NCI-H1930 (cell line): ENCODE results near the gene HLCS.

Experiments
- DNase-seq, 2 experiments: peaks; one replicate each; lab custom pipeline; 2025; lab: John Stamatoyannopoulos, UW

HLCS gene

DNA sequence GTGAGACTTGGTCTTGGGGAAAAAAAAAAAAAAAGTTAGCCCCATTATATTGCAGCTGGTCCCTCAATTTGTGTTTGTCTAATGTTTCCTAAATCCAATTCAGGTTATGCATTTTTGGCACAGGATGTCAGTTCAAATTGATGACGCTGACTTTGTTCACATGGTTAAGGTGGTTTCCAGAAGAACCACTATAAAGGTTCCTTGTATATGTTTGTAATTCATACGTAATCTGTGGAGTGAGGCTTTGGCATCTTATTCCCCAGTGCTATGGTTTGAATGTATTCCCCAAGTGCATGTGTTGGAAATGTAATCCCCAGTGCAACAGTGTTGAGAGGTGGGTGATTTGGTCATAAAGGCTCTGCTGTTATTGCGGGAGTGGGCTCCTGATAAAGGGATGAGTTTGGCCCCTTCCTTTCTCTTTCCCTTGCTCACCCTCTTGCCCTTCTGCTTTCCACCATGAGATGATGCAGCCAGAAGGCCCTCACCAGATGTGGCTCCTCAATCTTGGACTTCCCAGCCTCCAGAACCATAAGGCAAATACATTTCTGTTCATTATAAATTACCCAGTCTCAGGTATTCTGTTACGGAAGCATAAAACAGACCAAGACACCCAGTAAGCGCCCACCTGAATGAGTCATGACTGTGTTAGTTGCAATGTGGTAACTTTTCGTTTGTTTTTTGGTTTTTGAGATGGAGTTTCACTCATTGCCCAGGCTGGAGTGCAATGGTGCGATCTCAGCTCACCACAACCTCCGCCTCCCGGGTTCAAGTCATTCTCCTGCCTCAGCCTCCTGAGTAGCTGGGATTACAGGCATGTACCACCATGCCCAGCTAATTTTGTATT is 19.5 kb upstream of the HLCS start:
- DNase-seq: no peak

DNA sequence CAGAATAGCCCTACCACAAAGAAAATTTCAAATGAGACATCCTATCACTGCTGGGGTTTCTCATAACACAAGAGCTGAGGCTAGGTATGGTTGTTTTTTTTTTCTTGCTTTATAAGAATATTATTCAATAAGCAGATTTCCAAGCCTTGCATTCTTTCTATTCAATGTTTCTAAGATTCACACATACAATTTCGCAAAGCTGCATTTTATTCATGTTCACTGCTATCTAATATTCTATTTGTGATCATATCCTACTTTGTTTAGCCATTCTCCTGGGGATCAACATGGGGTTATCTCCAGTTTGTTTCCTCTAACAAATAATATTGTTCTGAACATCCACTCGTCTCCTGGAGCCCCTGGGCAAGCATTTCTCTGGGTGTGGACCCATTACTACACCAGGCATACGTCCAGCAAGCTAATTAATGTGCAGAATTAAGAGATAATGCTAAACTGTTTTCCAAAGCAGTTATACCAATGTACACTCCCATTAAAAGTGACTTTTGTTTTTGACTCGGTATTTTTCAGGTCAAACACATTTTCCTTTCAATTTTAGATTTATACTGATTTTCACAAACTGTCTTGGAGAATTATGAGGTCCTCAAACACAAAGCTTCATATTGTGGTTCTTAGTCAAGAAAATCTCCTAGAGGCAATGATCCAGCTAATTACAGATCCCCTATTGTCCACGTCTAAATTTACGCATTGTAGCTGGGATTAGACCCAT is 15.7 kb upstream of the HLCS start:
- DNase-seq: no peak

DNA sequence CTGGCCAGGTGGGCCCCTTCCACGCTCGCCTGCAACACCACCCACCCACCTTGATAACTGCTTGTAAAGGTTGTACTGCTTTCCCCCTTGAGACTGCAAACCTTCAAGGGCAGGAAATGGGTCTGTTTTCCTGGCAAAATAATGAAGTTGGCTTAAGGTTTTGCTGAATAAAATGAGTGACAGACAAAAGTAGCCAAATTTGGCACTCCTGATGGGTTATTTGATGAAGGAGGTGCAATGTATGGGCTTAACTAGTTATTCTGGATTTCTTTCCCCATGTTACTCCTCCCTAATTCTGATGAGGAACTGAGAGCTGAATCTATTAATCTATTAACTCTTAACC is 14.6 kb upstream of the HLCS start:
- no peak for DNase-seq

DNA sequence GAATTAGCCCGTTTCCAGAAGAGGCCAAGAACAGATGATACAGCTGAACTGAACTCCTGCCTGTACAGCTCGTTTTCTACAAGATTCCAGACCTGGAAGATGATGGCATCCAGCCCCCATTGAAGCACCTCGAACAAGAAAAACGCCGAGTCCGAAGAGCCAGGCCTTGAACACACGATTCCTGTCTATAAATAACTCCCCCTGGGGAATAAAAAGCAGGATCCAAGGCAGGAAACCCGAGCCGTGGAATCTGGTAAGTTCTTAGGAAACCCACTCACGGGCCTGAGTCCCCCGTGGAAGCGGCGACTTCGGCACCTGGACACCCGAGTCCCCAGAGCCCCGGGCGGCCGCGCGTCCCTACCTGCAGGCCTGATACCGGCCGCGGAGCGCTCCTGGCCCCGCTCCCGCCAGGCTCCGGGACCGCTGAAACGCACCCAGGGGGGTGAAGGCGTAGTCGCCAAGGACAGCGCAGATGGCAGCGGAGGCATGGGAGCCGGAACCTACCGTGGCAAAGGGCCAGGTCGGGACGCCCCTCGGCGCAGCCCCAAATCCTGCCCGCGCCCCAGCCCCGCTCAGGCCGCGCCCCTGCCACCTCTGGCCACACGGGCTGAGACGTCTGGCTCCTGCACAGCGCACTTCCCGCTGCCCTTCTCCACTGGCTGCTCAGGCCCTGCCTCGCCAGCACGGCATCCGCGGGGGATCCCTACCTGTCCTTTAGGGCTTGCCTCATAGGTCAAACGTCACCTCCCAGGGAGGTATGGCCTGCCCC is 14.0 kb upstream of the HLCS start:
- no peak for DNase-seq

DNA sequence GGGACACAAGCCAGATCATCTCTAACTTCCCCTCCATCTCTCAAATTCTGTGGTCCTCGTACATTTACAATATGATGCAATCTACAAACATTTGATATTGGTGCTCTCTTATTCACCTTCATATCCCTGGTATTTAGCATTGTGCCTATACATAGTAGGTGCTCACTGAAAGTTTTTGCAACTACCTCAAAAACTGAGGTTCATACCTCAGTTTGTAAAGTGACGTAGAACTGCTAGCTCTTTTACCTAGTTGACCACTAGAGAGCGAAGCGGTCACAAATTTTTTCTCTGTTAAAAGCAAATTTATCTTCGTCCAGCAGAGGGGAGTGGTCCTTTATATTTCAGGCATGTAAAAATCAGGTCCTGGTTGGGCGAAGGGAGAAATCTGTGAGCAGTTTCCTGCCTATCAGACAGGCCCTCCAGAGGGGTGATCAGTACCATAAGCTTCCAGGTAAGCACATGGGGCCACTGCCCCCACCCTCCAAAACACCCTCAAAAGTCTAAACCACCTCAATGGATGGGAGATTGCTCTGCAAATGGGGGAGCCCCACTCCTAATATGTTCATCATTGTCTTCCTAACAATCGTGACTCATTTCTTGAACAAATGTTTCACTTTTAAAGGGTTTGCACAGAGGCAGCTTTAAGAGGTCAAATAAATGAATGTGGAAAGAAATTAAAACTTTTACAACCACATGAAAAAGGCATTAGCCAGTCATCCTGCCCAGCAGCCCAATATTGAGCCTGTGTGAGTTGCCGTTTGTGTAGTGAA is 10.6 kb upstream of the HLCS start:
- DNase-seq: peak; percentile 33 to 57

DNA sequence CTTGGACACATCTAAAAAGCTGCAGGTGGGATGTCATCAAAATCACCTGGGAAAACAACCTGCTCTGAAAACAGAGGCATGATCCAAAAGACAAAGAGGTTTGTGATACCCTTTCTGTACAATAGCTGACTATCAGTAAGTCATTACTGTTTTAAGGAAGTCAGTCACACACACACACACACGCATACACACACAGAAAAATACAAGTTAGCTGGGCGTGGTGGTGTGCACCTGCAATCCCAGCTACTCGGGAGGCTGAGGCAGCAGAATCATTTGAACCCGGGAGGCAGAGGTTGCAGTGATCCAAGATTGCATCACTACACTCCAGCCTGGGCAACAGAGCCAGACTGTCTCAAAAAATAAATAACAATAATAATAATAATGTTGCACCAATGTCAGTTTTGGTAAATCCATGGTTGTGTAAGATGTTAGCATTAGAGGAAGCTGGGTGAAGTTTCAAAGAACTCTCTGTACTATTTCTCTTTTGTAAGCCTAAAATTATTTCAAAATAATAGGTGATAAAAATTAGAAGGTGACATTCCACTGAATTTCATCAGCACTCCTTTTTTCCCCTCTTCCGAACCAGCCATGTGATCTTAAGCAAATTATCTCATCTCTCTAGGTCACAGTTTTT is 9.9 kb upstream of the HLCS start:
- DNase-seq: no peak

DNA sequence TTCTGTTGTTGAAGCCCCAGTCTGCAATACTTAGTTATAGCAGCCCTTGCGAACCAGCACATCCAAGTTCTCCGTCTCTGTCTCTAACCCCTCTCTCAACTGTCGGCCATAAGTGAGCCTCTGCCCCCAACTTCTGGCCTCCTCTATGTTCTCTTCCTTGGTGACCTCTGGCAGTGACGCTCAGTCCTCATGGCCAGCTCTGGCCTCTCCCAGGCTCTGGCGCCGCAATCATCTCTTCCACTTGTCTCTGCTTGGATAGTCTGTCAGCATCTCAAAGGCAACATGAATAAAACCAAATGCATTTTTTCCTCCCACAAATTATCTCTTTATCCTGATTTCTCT is 8.4 kb upstream of the HLCS start:
- DNase-seq: no peak

DNA sequence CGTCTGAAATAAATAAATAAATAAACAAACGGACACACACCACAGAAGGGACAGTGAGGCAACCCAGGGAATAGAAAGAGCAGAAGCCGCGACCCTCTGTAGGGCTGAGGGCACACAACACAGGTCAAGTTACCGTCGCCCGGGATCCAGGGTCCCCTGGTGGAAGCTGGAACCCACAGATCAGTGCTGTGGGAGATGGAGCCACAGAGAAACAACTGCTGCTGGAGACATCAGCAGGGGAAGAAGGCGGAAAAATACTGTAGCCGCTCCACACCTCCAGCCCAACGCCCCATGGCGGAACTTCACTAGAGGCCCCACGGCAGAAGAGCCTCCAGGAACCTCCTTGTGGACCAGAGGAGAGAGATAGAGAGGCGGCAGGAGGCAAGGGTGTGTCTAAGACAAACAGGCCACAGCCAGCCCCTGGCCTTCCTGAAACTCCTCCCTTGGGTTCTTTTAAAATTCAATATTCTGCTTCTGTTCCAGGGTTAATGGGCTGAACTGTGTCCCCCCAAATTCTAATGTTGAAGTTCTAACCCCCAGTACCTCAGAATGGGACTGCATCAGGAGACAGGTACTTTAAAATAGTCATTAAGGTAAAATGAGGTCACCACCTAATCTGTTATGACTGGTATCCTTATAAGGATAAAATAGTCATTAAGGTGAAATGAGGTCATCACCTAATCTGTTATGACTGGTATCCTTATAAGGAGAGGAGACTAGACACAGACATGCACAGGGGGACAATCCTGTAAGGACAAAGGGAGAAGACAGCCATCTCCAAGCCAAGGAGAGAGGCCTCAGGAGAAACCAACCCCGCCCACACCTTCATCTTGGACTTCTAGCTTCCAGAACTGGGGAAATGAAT is 7.7 kb upstream of the HLCS start:
- DNase-seq: no peak

DNA sequence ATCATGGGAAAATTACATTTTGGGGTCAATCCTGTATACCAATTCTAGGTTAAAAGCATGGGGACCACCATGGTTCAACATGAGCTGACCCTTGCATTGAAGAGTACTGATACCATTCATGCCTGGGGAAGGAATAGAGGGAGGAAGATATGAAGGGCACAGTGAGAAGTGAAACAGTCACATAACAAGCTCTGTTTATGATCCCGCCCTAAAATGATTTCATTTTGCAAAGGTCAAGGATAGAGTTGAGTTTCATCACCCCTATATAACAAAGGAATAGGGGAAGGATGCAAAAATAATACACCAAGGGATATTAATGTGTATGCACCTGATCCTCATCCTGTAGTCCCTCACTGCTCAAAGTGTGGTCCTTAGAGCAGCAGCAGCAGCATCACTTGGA is 2.5 kb upstream of the HLCS start:
- DNase-seq: no peak

DNA sequence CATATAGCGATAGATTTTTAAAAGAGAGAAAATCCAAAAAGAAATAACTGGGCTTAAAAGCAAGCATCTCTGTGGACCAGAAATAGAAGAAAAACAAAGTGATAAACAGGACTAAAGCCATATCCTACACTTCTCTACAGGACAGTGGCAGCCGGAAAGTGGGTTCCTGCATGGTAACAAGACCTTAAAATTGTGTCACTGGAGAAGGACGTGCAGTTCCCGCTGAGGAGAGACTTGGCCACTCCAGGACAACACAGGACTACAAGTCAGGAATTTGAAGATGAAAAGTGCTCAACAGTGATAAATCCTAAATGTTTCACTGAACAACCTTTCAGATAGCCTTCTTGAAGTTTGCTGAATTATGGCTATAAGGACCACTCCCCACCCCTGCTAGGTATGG is 1.9 kb upstream of the HLCS start:
- DNase-seq: no peak

DNA sequence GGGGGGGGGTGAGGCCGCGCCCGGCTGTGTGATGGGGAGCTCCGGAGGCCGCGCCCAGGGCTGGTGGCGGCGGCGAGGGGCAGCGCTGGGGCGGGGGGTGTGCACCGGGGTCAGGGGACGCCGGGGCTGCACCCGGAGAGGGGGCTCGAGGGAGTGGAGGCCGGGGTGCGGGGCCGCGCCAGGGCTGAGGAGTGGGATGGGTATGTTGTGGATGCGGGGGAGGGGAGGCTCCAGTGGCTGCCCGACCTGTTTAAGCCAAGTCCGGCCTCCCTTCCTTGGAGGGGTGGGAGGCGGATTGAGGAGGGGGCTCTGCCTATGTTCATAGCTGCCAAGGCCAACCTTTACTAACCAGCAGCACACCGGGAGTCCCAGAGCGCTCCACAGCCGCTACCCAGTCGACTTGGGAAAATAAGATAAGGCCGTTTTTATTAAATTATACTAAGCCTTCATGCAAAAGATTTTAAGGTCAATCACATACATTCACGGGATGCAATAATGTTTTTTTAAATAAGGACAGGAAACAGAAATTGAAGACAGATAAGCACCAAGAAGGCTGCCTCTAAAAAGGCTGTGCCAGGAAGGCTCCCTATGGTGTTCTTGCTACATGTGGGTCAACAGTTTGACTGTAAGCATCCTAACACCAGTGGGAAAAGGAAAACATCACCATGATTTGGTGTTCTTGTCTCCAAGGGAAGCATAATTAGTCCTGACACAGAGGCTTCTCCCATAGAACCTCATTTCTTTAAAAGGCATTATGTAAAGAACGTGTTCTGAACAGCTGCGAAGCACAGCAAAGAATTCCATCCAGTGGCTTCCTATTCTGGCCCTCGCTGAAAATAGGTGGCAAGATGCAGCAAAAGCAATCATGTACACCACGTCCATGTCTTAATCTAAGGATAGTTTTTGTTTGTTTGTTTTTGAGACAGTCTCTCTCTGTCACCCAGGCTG is 626 bp upstream of the HLCS start:
- DNase-seq: no peak

DNA sequence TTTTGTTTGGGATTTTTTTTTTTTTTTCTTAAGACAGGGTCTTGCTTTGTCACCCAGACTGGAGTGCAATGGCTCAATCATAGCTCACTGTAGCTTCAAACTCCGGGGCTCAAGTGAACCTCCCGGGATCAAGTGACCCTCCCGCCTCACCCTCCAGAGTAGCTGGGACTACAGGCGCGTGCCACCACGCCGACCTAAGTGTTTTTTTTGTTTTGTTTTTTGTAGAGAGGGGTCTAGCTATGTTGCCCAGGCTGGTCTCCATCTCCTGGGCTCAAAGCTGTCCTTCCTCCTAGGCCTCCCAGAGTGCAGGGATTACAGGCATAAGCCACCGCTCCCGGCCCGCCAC is 776 bp downstream of the HLCS start:
- no peak for DNase-seq

DNA sequence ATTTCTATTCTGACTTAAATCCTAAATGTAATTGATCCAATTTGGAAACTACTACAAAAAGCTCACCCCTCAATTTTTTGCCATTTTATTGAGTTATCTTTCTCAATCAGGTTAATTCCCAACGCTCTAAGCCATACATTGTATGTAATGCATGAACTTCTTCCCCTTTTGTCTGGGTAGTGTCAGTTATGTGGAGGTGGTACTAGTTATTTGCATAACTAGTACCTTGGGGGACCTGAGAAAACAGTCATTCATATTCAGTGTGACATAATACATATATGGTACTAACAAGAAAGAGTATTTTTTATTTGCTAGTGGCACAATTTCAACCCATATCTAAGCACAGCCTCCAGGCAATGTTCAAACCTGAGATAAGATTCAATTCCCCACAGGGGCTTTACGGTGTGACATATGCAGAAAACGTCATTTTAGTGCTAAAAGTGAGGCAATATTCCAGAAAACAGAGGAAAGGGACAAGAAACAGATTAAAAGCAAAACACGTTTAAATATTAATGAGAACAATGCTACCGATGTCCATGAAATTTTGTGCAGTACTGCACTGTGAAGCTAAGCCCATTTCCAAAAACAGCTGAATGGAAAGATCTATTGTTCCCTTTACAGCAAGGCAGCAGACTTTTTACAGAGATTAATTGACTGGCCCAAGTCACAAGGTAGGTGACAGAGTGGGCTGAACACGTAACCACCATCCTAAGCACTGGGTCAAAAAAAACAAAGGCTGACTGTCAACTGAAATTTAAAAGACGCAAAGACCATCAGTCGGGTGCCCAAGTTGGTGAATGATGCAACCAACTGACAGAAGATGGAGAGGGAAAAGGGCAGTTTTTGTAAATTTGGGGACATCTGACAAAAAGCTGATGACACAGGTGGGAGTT is 1.4 kb downstream of the HLCS start:
- DNase-seq: no peak

DNA sequence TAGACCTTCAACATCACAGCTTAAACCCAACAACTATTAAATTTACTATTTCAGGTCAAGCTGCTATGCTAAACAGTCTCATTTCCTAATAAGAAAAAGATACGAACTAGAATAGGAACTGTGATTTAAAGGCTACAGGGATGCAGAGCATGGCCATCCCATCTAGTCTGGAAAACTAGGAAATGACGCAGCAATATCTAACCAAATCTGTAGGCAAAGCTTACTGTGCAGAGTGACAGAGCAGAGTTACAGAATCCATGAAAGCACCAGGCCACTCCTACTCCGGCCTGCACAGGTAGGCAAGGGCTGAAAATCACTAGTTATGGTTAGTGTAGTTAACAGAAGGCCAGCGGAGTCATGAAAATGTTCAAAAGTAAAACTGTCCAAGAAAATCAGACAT is 2.1 kb downstream of the HLCS start:
- no peak for DNase-seq

DNA sequence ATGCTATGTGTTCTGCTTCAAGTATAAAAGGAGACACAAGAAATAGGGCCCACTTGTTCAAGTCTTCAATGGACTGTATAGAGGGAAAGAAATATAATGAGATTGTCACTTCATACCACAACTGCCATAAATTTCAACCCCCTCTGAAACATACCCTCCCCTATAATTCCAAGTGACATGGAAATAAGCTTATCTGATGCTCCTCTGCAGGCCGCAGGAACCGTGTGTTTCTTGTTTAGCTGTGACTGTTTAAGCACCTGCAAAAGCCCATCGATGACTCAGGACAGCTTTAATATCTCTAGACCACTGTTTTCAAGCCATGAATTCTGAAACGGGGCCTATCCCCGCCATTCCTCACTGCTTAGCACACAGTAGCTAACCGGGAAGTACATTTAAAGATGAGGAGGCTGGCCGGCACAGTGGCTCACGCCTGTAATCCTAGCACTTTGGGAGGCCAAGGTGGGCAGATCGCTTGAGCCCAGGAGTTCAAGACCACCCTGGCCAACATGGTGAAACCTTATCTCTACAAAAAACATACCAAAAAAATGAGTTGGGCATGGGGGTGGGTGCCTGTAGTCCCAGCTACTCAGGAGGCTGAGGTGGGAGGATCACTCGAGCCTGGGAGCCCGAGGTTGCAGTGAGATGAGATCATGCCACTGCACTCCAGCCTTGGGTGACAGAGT is 4.2 kb downstream of the HLCS start:
- no peak for DNase-seq

DNA sequence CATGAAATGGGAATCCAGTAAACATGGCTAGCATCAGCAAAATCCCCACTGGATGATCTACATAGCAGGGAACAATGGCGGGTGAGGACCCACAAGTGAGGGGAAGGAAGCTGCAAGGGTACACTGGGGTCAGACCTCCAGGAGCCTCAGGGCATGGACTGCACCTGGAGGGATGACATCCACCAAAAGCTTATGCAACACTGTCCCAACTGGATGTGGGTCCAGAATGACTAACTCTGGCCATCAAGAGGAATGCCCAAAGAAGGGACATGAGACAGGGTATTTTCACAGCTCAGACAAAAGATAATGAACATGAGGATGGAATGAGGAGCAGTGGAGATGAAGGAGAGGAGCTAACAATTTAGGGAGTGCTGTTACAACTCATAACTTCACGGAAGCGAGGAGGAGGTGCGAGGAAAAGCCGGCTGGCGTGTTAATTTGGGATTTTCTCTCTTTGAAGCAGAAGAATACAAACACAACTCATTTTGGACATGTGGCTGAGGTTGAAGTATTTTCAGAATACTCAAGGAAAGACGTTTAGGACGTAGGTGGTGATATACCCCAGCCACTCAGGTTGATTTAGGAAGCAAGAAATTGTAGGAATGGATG is 5.7 kb downstream of the HLCS start:
- DNase-seq: no peak

DNA sequence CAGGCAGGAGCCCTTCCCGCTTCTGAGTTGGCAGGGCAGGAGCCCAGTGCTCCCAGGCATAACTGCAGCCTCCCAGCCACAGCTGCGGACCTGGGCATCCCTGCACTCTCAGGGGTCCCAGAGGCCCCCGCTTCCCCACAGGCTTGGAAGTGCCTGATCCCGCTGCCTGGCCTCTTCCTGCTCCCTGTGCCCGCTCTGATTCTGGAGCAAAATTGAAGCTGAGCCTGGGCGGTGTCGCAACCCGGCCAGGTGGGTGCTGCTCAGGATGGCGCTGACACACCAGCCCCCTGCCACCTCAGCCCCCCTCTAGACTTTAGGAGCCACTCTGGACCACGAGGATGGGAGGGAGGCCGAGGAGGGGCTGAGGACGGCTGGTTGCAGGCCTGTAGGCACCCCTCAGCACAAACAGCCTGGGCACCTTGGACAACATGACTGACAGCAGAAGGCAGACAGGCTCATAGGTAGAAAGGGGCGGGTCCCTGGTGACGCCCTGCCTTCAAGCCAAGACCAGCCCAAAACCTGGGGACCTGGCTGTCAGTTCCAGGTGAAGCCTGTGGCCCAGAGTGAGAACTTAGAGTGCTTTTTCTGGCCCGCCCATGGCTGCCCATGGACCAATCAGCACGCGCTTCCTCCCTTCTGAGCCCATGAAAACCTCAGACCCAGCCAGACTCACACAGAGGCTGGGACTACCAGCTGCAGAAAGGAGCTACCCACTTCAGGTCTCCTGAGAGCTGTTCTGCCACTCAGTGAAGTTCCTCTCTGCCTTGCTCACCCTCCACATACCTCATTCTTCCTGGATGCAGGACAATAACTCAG is 7.2 kb downstream of the HLCS start:
- no peak for DNase-seq
